ENCODE data around the gene APC2.
A peak's percentile ranks its signal among the peaks of the same experiment; 100 is the strongest.

APC2 gene

DNA sequence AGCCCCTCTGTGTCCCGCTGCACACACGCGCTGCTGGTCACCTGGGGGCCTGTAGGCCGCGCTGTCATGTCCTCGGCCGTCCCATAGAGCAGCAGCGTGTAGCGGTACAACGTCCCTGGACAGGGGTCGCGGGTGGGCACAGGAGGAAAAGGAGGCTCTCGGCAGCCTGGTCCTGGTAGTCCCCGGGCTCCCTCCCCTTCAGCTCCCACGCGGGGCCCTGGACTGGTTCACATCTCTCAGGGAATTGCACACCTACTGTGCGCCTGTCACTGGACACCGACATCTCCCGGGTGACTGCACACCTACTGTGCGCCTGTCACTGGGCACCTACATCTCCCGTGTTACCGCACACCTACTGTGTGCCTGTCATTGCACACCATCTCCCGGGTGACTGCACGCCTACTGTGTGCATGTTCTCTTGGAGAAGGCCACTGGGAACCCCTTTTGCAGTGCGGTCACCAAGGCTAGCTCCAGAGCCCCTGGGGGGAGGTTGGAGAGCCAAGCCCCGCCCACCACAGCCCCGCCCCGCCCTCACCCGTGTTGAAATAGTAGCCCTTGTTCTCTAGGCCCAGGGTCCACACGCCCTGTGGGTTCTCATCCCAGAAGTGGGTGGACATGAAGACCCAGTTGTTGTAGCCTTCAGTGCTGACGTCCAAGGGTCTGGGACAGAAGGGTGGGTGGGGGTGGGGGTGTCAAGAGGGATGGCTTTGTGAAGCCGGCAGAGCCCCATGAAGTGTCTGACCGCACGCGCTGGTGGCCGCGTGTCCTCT is 32.6 kb downstream of the APC2 start:
- Histone ChIP-seq H3K9ac (ENCODE audit: low read length) (no peak overlapping the region), H3K27me3 (ENCODE audit: control insufficient read depth in 1 of 2, insufficient read depth in 2 of 2, low read length in 2 of 2) (no peaks in the 10 kb centered on the region), H3K9me3 (ENCODE audit: low read length) (no peaks in the 10 kb centered on the region), H3K4me3 (ENCODE audit: low read depth in 1 of 2, low read length in 2 of 2) (no peak overlapping the region), H3K4me1 (ENCODE audit: insufficient read depth, low read length) (peaks cover 5% of the 10 kb centered on the region), H3K36me3 (ENCODE audit: insufficient read depth, low read length) (no peaks in the 10 kb centered on the region), H3K27ac (ENCODE audit: low read depth, low read length) (no peak overlapping the region)

DNA sequence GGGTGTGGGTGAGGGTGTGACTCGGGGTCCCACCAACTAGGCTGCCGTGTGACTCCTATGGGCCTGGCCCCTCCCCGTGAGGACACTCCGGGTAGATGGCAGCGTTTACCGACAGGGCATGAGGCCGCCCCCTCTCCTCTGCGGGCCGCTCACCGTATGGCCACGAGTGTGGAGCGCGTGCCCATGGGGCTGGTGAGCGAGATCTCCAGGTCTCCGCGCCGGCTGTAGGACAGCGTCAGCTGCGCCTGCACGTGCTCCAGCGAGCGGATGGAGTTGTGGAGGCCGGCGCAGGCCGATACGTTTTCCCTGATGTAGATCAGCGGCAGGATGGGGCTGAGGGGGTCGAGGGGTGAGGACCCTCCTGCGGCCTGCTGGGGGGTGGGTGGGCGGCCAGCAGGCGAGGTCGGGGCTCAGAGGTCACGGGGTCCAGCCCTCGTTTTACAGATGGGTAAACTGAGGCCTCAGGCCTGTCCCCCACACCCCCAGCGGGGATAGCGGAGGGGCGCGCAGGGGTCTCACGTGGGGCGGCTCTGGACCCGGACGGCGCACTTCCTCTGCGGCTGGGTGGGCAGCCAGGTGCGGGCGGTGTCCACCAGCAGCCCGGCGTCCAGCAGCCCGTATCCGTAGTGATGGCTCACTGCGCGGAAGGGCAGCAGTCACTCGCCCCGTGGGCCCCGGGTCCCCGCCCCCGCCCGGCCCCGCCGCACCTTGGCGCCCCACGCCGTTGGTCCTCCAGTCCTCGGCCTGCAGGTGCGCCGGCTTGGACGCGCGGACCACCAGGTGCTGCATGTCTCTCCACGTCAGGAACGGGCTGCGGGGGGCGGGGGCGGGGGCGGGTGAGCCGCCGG is 33.4 kb downstream of the APC2 start:
- no peaks in the 10 kb centered on the region for H3K36me3 ChIP-seq (ENCODE audit: insufficient read depth, low read length)
- H3K27me3 ChIP-seq (ENCODE audit: control insufficient read depth in 1 of 2, insufficient read depth in 2 of 2, low read length in 2 of 2) = no peaks in the 10 kb centered on the region
- H3K27ac ChIP-seq (ENCODE audit: low read depth, low read length) = no peak overlapping the region
- H3K9me3 ChIP-seq (ENCODE audit: low read length) = no peaks in the 10 kb centered on the region
- no peak overlapping the region for H3K4me3 ChIP-seq (ENCODE audit: low read depth in 1 of 2, low read length in 2 of 2)
- H3K4me1 ChIP-seq (ENCODE audit: insufficient read depth, low read length) = peaks cover 1% of the 10 kb centered on the region
- no peak overlapping the region for H3K9ac ChIP-seq (ENCODE audit: low read length)

DNA sequence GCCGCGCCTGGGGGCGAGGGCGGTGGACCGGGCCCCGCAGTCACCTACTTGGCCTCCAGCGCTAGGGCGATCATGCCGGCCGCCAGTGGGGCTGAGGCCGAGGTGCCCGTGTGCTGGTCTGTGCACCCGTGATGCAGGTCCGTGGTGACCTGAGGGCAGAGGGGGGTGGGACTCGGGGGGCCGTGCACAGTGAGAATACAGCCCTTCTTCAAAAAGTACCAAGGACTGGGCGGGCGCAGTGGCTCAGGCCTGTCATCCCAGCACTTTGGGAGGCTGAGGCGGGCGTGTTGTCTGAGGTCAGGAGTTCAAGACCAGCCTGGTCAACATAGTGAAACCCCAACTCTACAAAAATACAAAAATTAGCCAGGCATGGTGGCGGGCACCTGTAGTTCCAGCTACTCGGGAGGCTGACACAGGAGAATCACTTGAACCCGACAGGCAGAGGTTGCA is 34.1 kb downstream of the APC2 start:
- H3K4me1 ChIP-seq (ENCODE audit: insufficient read depth, low read length) = no peaks in the 10 kb centered on the region
- H3K9me3 ChIP-seq (ENCODE audit: low read length) = no peaks in the 10 kb centered on the region
- no peak overlapping the region for H3K4me3 ChIP-seq (ENCODE audit: low read depth in 1 of 2, low read length in 2 of 2)
- no peak overlapping the region for H3K27ac ChIP-seq (ENCODE audit: low read depth, low read length)
- H3K36me3 ChIP-seq (ENCODE audit: insufficient read depth, low read length) = no peaks in the 10 kb centered on the region
- H3K27me3 ChIP-seq (ENCODE audit: control insufficient read depth in 1 of 2, insufficient read depth in 2 of 2, low read length in 2 of 2) = no peaks in the 10 kb centered on the region
- no peak overlapping the region for H3K9ac ChIP-seq (ENCODE audit: low read length)

DNA sequence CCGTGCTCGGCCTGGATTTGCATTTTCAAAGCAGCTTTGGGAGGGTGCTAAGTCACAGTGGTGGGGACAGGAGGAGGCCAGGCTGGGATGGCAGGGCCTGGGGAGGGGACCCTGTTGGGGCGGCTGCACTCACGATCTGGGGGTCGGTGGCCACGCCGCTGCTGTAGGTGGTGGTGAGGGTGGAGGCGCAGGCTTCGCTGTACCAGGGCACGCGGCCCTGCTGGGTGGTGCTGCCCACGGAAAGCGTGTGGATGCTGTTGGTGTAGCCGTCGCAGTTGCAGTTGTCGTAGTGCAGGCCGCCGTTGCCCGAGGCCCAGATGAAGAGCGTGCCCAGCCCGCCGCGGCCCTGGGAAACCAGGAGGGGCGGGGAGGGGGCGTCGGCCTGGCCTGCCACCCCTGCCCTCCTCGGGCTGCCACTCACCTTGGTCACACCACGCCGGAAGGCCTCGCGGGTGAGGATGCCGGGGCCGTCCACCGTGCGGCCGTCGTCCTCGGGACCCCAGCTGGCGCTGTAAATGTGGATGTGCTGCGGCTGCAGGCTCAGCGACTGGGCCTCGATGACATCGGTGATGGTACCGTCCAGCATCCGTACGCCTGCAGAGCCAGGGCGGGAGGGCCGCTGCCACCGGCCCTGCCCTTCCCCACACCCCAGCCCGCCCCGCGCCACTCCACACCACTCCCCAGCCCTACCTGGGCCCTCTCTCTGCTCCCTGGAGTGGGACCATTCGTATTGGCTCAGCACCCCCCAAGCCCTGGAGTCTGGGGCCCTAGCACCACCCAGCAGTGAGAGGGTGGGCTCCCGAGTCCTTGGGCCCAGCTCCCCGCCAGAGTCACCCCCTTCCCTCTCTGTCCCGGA is 37.0 kb downstream of the APC2 start:
- H3K27me3 ChIP-seq (ENCODE audit: control insufficient read depth in 1 of 2, insufficient read depth in 2 of 2, low read length in 2 of 2) = peaks cover 0 to 7% of the 10 kb centered on the region in 2 donors
- no peak overlapping the region for H3K9ac ChIP-seq (ENCODE audit: low read length)
- H3K9me3 ChIP-seq (ENCODE audit: low read length) = no peaks in the 10 kb centered on the region
- no peak overlapping the region for H3K27ac ChIP-seq (ENCODE audit: low read depth, low read length)
- no peak overlapping the region for H3K4me3 ChIP-seq (ENCODE audit: low read depth in 1 of 2, low read length in 2 of 2)
- H3K36me3 ChIP-seq (ENCODE audit: insufficient read depth, low read length) = no peaks in the 10 kb centered on the region
- peaks cover 6% of the 10 kb centered on the region for H3K4me1 ChIP-seq (ENCODE audit: insufficient read depth, low read length)

DNA sequence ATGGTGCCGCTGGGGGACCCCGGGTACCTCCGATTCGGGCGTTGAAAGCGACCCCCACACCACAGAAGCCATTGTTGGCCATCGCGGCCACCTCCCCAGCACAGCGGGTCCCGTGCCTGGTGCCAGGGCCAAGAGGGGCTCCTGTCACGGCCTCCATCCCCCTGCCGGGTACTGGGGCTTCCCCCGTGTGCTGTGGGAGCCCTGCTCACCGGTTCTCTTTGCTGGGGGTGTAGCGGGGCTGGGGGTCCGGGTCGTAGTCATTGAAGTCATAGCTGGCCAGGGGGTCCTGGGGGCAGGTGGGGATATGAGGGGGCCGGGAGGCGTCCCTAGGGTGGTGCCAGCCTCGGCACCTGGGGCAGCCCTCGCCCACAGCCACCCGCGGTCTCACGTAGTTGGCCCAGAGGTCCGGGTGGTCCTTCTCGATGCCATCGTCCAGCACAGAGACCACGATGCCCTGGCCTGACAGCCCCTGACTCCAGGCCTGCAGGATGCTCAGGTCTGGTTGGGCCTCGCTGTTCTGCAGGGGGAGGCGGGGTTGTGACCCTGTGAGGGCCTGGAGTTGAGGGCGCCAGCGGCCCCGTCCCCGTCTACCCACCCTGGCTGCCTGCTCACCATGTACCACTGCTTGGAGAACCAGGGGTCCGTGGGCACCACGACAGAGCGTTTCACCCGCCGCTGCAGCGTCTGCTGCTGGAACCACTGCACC is 37.8 kb downstream of the APC2 start:
- peaks cover 2 to 11% of the 10 kb centered on the region in 2 donors for H3K27me3 ChIP-seq (ENCODE audit: control insufficient read depth in 1 of 2, insufficient read depth in 2 of 2, low read length in 2 of 2)
- H3K4me1 ChIP-seq (ENCODE audit: insufficient read depth, low read length) = peaks cover 6% of the 10 kb centered on the region
- H3K36me3 ChIP-seq (ENCODE audit: insufficient read depth, low read length) = no peaks in the 10 kb centered on the region
- H3K27ac ChIP-seq (ENCODE audit: low read depth, low read length) = no peak overlapping the region
- H3K9me3 ChIP-seq (ENCODE audit: low read length) = no peaks in the 10 kb centered on the region
- H3K4me3 ChIP-seq (ENCODE audit: low read depth in 1 of 2, low read length in 2 of 2) = no peak overlapping the region
- H3K9ac ChIP-seq (ENCODE audit: low read length) = no peak overlapping the region

DNA sequence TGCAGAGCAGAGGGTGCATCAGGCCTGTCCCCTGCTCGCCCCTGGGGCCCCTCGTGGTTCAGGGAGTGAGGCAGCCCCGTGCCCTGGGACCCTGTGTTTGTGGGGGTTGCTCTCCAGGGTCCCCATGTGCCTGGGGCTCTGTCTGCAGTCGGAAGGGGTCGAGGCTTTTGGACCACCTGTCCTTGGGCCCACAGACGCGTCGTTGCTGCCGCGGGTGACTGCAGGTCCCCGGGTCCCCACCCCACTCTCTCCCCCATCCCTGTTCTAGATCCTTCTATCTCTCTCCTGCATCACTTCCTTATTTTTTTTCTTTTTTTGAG is 38.3 kb downstream of the APC2 start:
- Histone ChIP-seq H3K27me3 (ENCODE audit: control insufficient read depth in 1 of 2, insufficient read depth in 2 of 2, low read length in 2 of 2) (peaks cover 5 to 16% of the 10 kb centered on the region in 2 donors), H3K27ac (ENCODE audit: low read depth, low read length) (no peak overlapping the region), H3K36me3 (ENCODE audit: insufficient read depth, low read length) (no peaks in the 10 kb centered on the region), H3K9me3 (ENCODE audit: low read length) (no peaks in the 10 kb centered on the region), H3K4me3 (ENCODE audit: low read depth in 1 of 2, low read length in 2 of 2) (no peak overlapping the region), H3K4me1 (ENCODE audit: insufficient read depth, low read length) (peaks cover 6% of the 10 kb centered on the region), H3K9ac (ENCODE audit: low read length) (no peak overlapping the region)

DNA sequence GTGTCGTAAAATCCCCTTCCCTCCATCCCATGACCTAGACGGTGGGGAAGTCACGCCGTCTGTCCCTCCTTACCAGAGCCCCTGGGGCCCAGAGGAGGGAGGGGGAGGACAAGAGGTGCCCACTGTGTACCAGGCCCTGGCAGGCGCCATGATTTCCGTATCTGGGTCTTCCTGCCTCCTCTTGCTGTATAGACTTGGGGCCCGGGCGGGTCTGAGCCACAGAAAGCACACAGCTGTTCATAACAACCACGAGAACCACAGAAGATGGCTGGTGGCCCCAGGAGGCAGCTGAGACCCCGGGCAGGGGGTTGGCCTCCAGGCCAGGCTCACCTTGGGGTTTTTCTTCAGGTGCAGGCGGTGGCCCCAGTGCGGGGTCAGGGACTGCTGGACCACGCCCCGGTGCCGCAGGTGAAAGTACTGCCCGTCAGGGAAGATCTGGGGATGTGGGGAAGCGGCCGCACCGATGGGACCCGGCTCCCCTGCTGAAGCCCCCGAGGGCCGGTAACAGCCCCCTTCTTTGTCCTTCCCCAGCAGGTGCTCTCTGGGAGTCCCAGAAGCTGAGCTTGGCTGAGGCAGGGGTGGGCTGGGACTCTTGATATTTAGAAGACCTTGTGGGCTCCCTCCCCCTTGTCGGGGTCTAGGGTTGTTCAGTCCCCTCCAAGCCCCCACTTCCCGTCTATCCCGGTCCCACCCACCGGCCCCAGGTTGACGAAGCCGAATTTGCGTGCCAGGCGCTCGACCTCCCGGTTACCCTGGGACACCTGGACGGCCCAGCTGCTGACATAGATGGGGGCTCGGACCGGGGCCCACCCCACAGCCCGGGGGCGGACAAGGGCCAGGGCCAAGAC is 39.8 kb downstream of the APC2 start:
- Histone ChIP-seq H3K9ac (ENCODE audit: low read length) (peak overlapping the region; percentile 9), H3K27me3 (ENCODE audit: control insufficient read depth in 1 of 2, insufficient read depth in 2 of 2, low read length in 2 of 2) (peaks cover 5 to 18% of the 10 kb centered on the region in 2 donors), H3K4me1 (ENCODE audit: insufficient read depth, low read length) (peaks cover 6% of the 10 kb centered on the region), H3K27ac (ENCODE audit: low read depth, low read length) (no peak overlapping the region), H3K9me3 (ENCODE audit: low read length) (no peaks in the 10 kb centered on the region), H3K36me3 (ENCODE audit: insufficient read depth, low read length) (no peaks in the 10 kb centered on the region), H3K4me3 (ENCODE audit: low read depth in 1 of 2, low read length in 2 of 2) (peak overlapping the region; percentile 49 to 67)

DNA sequence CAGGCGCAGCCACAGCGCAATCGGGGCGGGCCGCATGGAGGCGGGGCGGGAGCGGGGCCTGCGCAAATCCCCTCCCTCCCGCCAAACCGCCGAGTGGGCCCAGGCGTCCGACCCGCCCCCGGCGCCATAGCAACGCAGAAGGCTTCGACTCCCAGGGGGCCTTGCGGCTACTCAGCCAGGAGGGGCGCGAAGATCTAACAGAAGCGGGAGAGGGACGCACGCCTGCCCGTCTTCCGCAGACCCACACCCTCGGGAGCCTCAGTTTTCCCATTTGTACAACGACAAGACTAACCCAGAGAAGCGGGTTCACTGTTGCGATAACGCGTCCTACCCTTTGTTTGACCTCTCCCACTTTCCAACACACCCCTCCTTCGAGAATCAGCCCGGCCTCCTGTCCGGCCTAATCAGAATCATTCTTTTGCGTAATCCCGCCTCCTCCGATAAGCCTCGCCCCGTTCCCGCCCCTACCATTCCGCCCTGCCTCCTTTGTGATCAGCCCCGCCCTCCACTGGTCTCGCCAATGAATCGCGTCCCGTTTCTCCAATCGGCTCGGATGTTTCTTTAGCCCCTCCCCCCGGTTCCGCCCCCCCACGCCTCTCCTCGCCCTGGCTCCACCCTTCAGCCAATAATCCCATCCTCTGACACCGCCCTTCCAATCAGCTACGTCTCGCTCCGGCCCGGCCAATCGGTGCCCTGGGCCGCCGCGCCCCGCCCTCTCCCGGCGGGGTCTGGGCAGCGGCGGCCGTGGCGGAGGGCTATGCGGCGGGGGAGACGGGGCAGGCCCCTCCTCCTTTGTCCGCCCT is 40.6 kb downstream of the APC2 start, which contains the start of gene PCSK4:
Gene PCSK4, minus strand, starts transcription at position 40 of the 803 bp plus-strand sequence. Its CDS starts 4 bp downstream, at position 36.
- peaks cover 6% of the 10 kb centered on the region for H3K4me1 ChIP-seq (ENCODE audit: insufficient read depth, low read length)
- H3K36me3 ChIP-seq (ENCODE audit: insufficient read depth, low read length) = no peaks in the 10 kb centered on the region
- H3K9me3 ChIP-seq (ENCODE audit: low read length) = no peaks in the 10 kb centered on the region
- peak within 1 kb of the TSS; percentile 49 to 67 for H3K4me3 ChIP-seq (ENCODE audit: low read depth in 1 of 2, low read length in 2 of 2)
- H3K27me3 ChIP-seq (ENCODE audit: control insufficient read depth in 1 of 2, insufficient read depth in 2 of 2, low read length in 2 of 2) = peaks cover 5 to 18% of the 10 kb centered on the region in 2 donors
- peak within 1 kb of the TSS; percentile 9 for H3K9ac ChIP-seq (ENCODE audit: low read length)
- no peak within 1 kb of the TSS for H3K27ac ChIP-seq (ENCODE audit: low read depth, low read length)

DNA sequence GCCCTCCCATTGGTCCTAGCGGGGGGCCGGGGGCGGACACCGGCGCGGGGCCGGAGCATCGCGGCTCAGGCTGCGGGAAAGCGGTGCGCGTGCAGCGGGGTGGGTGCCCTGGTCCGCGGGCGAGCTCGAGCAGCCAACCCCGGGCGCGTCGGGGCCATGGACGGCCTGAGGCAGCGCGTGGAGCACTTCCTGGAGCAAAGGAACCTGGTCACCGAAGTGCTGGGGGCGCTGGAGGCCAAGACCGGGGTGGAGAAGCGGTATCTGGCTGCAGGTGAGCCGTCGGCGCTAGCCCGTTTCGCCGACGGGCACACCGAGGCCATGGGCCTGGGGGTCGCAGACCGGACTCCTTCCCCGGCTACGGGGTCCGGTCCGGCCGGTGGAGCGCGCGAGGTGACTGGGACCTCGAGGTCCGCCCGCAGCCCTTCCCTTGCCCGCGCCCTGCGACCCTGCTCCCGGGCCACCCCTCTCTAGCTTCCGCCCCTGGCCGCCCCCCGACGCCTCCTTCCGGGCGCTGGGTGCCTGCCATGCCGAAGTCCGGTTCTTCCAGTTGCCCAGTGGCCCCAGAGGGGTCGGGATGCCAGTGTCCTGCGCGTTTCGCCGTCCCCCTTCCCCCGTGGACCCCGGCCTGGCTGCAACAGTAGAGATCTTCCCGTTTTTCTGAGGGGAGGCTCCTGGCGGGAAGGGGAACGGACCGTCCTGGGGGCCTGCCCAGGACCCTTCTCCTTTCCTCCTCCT is 41.4 kb downstream of the APC2 start, which contains the start of gene REEP6:
Gene REEP6, plus strand, starts transcription at position 68 of the 735 bp plus-strand sequence. Its CDS starts 89 bp downstream, at position 157.
- Histone ChIP-seq H3K36me3 (ENCODE audit: insufficient read depth, low read length) (no peaks in the 10 kb centered on the region), H3K27ac (ENCODE audit: low read depth, low read length) (no peak within 1 kb of the TSS), H3K4me3 (ENCODE audit: low read depth in 1 of 2, low read length in 2 of 2) (peak within 1 kb of the TSS; percentile 49 to 67), H3K9ac (ENCODE audit: low read length) (peak within 1 kb of the TSS; percentile 9), H3K4me1 (ENCODE audit: insufficient read depth, low read length) (peaks cover 6% of the 10 kb centered on the region), H3K9me3 (ENCODE audit: low read length) (no peaks in the 10 kb centered on the region), H3K27me3 (ENCODE audit: control insufficient read depth in 1 of 2, insufficient read depth in 2 of 2, low read length in 2 of 2) (peaks cover 5 to 24% of the 10 kb centered on the region in 2 donors)
